PFSK-1 (cell line): ENCODE results near the gene ZNF17. TPM values are rescaled to one million over a fixed set of nuclear protein-coding genes. Genes with fewer than 3 reads are reported as not detected.

Experiments
- FOXP2 ChIP-seq: optimal IDR thresholded peaks from 2 replicates; pipeline ENCODE3; 2011; ENCODE audit warnings: borderline replicate concordance, control low read depth, inconsistent platforms; ENCODE audit not compliant: insufficient read depth; ENCODE audit errors: extremely low read length, extremely low read depth
- POLR2AphosphoS5 ChIP-seq: IDR thresholded peaks from 2 replicates; pipeline ENCODE4 v1.6.1; 2012; ENCODE audit warnings: low read depth, mild to moderate bottlenecking, control low read depth, low read length, moderate library complexity
- REST ChIP-seq, 2 experiments: IDR thresholded peaks; 2 replicates each; pipeline versions ENCODE4 v1.6.1 to v1.8.0; 2011 to 2012; ENCODE audit warnings: low read depth in 2 of 2, low read length in 2 of 2, control low read depth in 1 of 2, inconsistent platforms in 1 of 2, mild to moderate bottlenecking in 1 of 2, moderate library complexity in 1 of 2; ENCODE audit not compliant: insufficient read depth in 1 of 2
- SIN3A ChIP-seq: IDR thresholded peaks from 2 replicates; pipeline ENCODE4 v1.6.1; 2012; ENCODE audit warnings: mild to moderate bottlenecking, low read length, moderate library complexity, borderline replicate concordance; ENCODE audit not compliant: insufficient read depth
- TAF1 ChIP-seq: IDR thresholded peaks from 2 replicates; pipeline ENCODE4 v1.6.1; 2012; ENCODE audit warnings: low read length, control low read depth, borderline replicate concordance; ENCODE audit not compliant: insufficient read depth
- polyA plus RNA-seq: library from polyadenylated mRNA; unstranded; fragments of >200 nt; gene quantifications from one replicate; pipeline ENCODE4 v1.2.1, GENCODE V29; 2012; ENCODE audit warnings: low read depth, missing spikeins; ENCODE audit not compliant: insufficient read length

ZNF17 gene
- polyA plus RNA-seq, result 0.65 TPM

DNA sequence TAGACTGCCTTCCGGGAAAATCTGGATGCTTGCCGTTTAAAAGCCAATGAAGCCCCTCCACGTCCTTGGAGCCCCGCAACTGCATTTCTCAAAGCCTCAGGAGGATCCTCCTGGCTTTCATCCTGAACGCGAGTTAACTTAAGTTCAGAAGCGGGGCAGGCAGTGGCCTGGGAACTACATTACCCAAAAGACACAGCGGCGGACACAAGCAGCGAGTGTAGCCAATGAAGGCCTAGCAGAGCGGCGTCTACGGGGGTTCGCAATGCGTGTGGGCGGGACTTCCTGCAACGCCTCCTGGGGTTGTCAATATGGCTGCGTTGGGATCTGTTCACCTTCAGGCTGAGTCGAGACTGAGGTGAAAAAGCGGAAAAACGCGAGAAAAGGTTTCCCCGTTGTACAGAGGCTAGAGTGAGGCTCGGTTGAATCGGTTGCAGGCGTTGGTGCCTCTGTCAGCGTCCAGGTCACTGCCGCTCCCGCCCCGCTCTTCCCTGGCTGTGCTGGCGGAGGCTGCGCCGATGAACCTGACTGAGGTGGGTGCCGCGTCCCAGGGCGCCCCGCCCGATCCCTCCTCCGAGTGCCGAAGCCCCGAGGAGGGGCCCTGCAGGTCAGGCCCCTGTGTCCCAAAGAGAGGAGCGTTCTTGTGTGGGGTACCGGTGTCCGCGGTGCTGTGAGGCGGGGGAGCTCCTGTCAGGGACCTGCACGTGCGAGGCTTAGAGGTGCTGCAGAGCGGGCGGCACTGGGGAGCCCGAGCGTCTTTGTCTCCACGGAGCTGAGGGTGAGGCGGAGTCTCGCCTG lies at the start of gene ZNF17:
Gene ZNF17, plus strand, starts transcription at position 285 of the 795 bp plus-strand sequence. CDS start 2,455 bp downstream, outside the sequence.
- TF ChIP-seq TAF1 (peak; percentile 83; the same call in 1 of the 2 replicates), SIN3A (no peak), FOXP2 (peak; percentile 49), POLR2AphosphoS5 (peak; percentile 77), REST (IDR thresholded peaks at IDR 0.05; ENCODE audit: insufficient read depth in 1 of 2, low read depth in 2 of 2, low read length in 2 of 2) (no peak)

DNA sequence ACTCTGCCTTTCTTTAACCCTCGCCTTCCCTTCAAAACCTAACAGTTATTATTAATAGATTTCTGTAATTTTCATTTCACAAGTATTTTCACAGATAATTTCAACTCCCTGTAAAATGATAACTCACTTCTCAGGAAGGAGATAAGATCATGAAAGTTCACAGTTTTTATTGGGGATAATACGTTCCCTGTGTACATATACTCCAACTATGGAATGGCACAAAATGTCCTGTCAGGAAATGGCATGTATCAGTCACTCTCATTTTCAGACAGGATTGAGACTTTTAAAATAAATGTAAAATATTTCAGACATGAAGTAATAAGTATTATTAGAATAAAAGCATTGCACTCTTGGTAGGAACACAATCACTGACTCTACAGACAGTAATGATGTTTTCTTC lies 48.5 kb upstream of the ZNF17 start:
- no peak for TF ChIP-seq SIN3A
- TF ChIP-seq FOXP2, result no peak
- no peak for TF ChIP-seq POLR2AphosphoS5
- no peak for TF ChIP-seq TAF1
- no peak for TF ChIP-seq REST (IDR thresholded peaks at IDR 0.05; ENCODE audit: insufficient read depth in 1 of 2, low read depth in 2 of 2, low read length in 2 of 2)

GRCh38 chr19:57362997-57363687 lies 47.8 kb upstream of the ZNF17 start, which contains the start of the genes TRAPPC2B and ZNF547:
Gene TRAPPC2B (plus strand): TSS chr19:57363551. CDS start chr19:57364834, 1,283 bp downstream.
Gene ZNF547 (plus strand): TSS chr19:57363551. CDS start chr19:57368556, 5,005 bp downstream.
- peak; percentile 45 for TF ChIP-seq FOXP2
- TF ChIP-seq SIN3A, result peak; percentile 86; the same call in 1 of the 2 replicates
- 0 out of 4 replicates have a peak, but pooled peaks of 1 of the 2 experiments have one; percentile 24 for TF ChIP-seq REST (IDR thresholded peaks at IDR 0.05; ENCODE audit: insufficient read depth in 1 of 2, low read depth in 2 of 2, low read length in 2 of 2)
- peak; percentile 85; the same call in 1 of the 2 replicates for TF ChIP-seq TAF1
- peak; percentile 87 for TF ChIP-seq POLR2AphosphoS5

DNA sequence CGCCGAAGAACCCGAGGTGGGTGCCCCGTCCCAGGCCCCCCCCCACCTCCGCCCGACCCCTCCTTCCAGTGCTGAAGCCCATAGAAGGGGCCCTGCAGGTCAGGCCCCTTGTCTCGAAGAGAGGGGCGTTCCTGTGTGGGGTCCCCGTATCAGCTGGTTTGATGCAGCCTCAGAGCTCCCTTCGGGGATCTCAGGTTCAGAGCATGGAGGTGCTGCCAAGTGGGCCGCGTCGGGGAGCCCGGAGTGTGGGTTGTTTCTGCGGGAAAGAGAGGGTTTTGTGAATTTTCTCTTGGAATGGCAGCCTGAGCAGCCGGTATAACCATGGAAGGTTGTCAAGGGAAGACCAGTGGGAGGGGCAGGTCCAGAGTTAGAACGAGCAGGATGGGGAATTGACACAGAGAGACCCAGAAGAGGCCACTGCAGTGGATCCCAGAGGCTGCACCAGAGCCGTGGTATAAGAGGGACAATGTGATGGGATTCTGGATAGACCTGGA lies 47.2 kb upstream of the ZNF17 start:
- TF ChIP-seq POLR2AphosphoS5 (no peak), REST (IDR thresholded peaks at IDR 0.05; ENCODE audit: insufficient read depth in 1 of 2, low read depth in 2 of 2, low read length in 2 of 2) (no peak), TAF1 (no peak), SIN3A (no peak), FOXP2 (no peak)
